ENCODE measurements around the gene STX11.

STX11 gene

GRCh38 chr6:144211160-144211559, 60.8 kb downstream of the STX11 start:
- intact Hi-C loops (cut with DNase I), result loop anchor here (10.0 kb wide), 1 partner anchor 1524 kb away; the partner anchor contains the start of gene EPM2A
- no peak for DNase-seq

- intact Hi-C loops (cut with DNase I), result loop anchor here (10.0 kb wide), 1 partner anchor 1521 kb away; the partner anchor contains the start of gene EPM2A
- DNase-seq, result no peak
Observed at GRCh38 chr6:144213315-144213714, 63.0 kb downstream of the STX11 start.

- intact Hi-C loops (cut with DNase I), result loop anchor here (10.0 kb wide), 1 partner anchor 1521 kb away; the partner anchor contains the start of gene EPM2A
- no peak for DNase-seq
Observed at GRCh38 chr6:144214029-144214428, 63.7 kb downstream of the STX11 start.

GRCh38 chr6:144214622-144215401, 64.5 kb downstream of the STX11 start:
- DNase-seq, result peak in 1 of 10 donors; percentile 83
- intact Hi-C loops (cut with DNase I), result loop anchor here (10.0 kb wide), 1 partner anchor 1520 kb away; the partner anchor contains the start of gene EPM2A

GRCh38 chr6:144215402-144215931, 65.2 kb downstream of the STX11 start:
- intact Hi-C loops (cut with DNase I), result loop anchor here (10.0 kb wide), 1 partner anchor 1519 kb away; the partner anchor contains the start of gene EPM2A
- DNase-seq, result peak in 2 of 10 donors; percentile 9 to 86

GRCh38 chr6:144215932-144216667, 65.8 kb downstream of the STX11 start:
- peak; percentile 88 to 99 (median 92) for DNase-seq
- intact Hi-C loops (cut with DNase I), result loop anchor here (10.0 kb wide), 1 partner anchor 1519 kb away; the partner anchor contains the start of gene EPM2A

- intact Hi-C loops (cut with DNase I), result loop anchor here (10.0 kb wide), 1 partner anchor 1518 kb away; the partner anchor contains the start of gene EPM2A
- no peak for DNase-seq
Observed at GRCh38 chr6:144216668-144217218, 66.4 kb downstream of the STX11 start.

- DNase-seq, result no peak
- intact Hi-C loops (cut with DNase I), result loop anchor here (10.0 kb wide), 1 partner anchor 1518 kb away; the partner anchor contains the start of gene EPM2A
Observed at GRCh38 chr6:144217264-144217663, 66.9 kb downstream of the STX11 start.

GRCh38 chr6:144217797-144218196, 67.5 kb downstream of the STX11 start:
- intact Hi-C loops (cut with DNase I), result loop anchor here (10.0 kb wide), 1 partner anchor 1517 kb away; the partner anchor contains the start of gene EPM2A
- DNase-seq, result no peak

GRCh38 chr6:144219056-144219685, 68.9 kb downstream of the STX11 start:
- no peak for DNase-seq
- intact Hi-C loops (cut with DNase I), result loop anchor here (1.0 to 10.0 kb wide), 2 partner anchors 114 to 1516 kb away; partner anchors contain the start of gene EPM2A

GRCh38 chr6:144220031-144220790, 69.9 kb downstream of the STX11 start:
- intact Hi-C loops (cut with DNase I), result no loop called here
- no peak for DNase-seq

GRCh38 chr6:144223686-144224085, 73.4 kb downstream of the STX11 start:
- no peak for DNase-seq
- intact Hi-C loops (cut with DNase I), result no loop called here

- intact Hi-C loops (cut with DNase I), result no loop called here
- no peak for DNase-seq
Observed at GRCh38 chr6:144231721-144232120, 81.4 kb downstream of the STX11 start.

GRCh38 chr6:144232176-144232831, 82.0 kb downstream of the STX11 start:
- DNase-seq, result no peak
- intact Hi-C loops (cut with DNase I), result no loop called here

- intact Hi-C loops (cut with DNase I), result no loop called here
Observed at GRCh38 chr6:144232832-144233230, 82.5 kb downstream of the STX11 start.

GRCh38 chr6:144234399-144234798, 84.1 kb downstream of the STX11 start:
- intact Hi-C loops (cut with DNase I), result no loop called here
- DNase-seq, result no peak

More at GRCh38 chr6:144232832-144233230, 82.5 kb downstream of the STX11 start:
- DNase-seq, result no peak

- no peak for DNase-seq
- intact Hi-C loops (cut with DNase I), result no loop called here
Observed at GRCh38 chr6:144234935-144235334, 84.6 kb downstream of the STX11 start.
